A673 (cell line): ENCODE measurements around the gene ATXN3. TPM values are rescaled to one million over a fixed set of nuclear protein-coding genes. Genes with fewer than 3 reads are reported as not detected.

Source experiments
- BruUV-seq: library from RNA; stranded (reverse); fragments of 400-500 nt; replicated peaks from 2 replicates; lab custom pipeline; 2021; lab: Mats Ljungman, UMichigan
- CTCF ChIA-PET: fragments of 300-600 bp; sonication (Branson Sonifier 250); formaldehyde crosslinking; loops from one replicate; lab custom pipeline; 2022; ENCODE audit warnings: antibody characterized with exemption; lab: Charles Lee
- POLR2A ChIA-PET: fragments of 300-600 bp; sonication (Branson Sonifier 250); formaldehyde crosslinking; loops from one replicate; lab custom pipeline; 2022; ENCODE audit warnings: antibody characterized with exemption; ENCODE audit not compliant: low non-redundant PET; lab: Charles Lee
- DNase-seq: peaks from one replicate; pipeline ENCODE4 v3.0.0-alpha.2; 2015; ENCODE audit warnings: low spot score
- H3K27ac ChIP-seq: fragments of 200-600 bp; sonication (generic); 2 replicates; pipeline ENCODE4 v1.5.1; 2016; ENCODE audit warnings: mixed run types, low read depth, mild to moderate bottlenecking, mixed read lengths, antibody characterized with exemption, low read length; ENCODE audit not compliant: poor library complexity, severe bottlenecking
- H3K27me3 ChIP-seq: fragments of 200-600 bp; sonication (generic); replicated peaks from 2 replicates; pipeline ENCODE4 v1.6.1; 2017; ENCODE audit warnings: mixed run types, low read depth, mild to moderate bottlenecking, mixed read lengths, antibody characterized with exemption, low read length; ENCODE audit not compliant: insufficient read depth, poor library complexity
- H3K36me3 ChIP-seq: fragments of 200-600 bp; sonication (generic); 2 replicates; pipeline ENCODE4 v1.6.1; 2016; ENCODE audit warnings: mixed run types, mild to moderate bottlenecking, mixed read lengths, antibody characterized with exemption, low read length; ENCODE audit not compliant: insufficient read depth, poor library complexity, severe bottlenecking
- H3K4me1 ChIP-seq: fragments of 200-600 bp; sonication (generic); 2 replicates; pipeline ENCODE4 v1.6.1; 2017; ENCODE audit warnings: mixed run types, mild to moderate bottlenecking, mixed read lengths, antibody characterized with exemption, low read length; ENCODE audit not compliant: insufficient read depth, poor library complexity, severe bottlenecking
- H3K4me3 ChIP-seq: fragments of 200-600 bp; sonication (generic); 2 replicates; pipeline ENCODE4 v1.5.1; 2016; ENCODE audit warnings: low read depth, mixed run types, mild to moderate bottlenecking, mixed read lengths, low read length; ENCODE audit not compliant: poor library complexity, severe bottlenecking
- H3K9me3 ChIP-seq: fragments of 200-600 bp; sonication (generic); 2 replicates; pipeline ENCODE4 v1.6.1; 2016; ENCODE audit warnings: mixed run types, low read depth, mild to moderate bottlenecking, mixed read lengths, antibody characterized with exemption, low read length; ENCODE audit not compliant: poor library complexity, severe bottlenecking
- CTCF ChIP-seq: fragments of 300-800, 200-600 bp; sonication (generic); conservative IDR thresholded peaks from 2 replicates; pipeline ENCODE4 v1.5.1; 2017; ENCODE audit warnings: low read depth, mild to moderate bottlenecking, antibody characterized with exemption, low read length, moderate library complexity, mixed read lengths
- EZH2 ChIP-seq: fragments of 200-600 bp; sonication (generic); IDR thresholded peaks from 2 replicates; pipeline ENCODE4 v1.6.1; 2017; ENCODE audit warnings: borderline replicate concordance, low read depth, mild to moderate bottlenecking, mixed read lengths, antibody characterized with exemption, low read length; ENCODE audit not compliant: poor library complexity, severe bottlenecking
- intact Hi-C: fragments of 100-400 bp; cut with micrococcal nuclease; formaldehyde crosslinking; loops from one replicate; pipeline ENCODE4 v1.10.0; 2022; ENCODE audit not compliant: unreplicated experiment
- total RNA-seq: library from RNA; stranded (reverse); gene quantifications from 2 replicates; pipeline ENCODE4 v1.2.3, GENCODE V29; 2021

Gene ATXN3
- total RNA-seq, 1 experiment from 2014 or later: 27.3 TPM

GRCh38 chr14:92144708-92145107, 38.3 kb upstream of the ATXN3 start:
- BruUV-seq: no TSS peak
- TF ChIP-seq CTCF (no peak), EZH2 (no peak)
- no peaks in the 10 kb centered on the region for H3K9me3 ChIP-seq
- CTCF ChIA-PET: interaction anchor here (0.6 kb wide), 1 partner anchor 12 kb away, joined by 3 read pairs; no protein-coding TSS in a partner anchor
- H3K27ac ChIP-seq: no peak overlapping the region
- H3K4me3 ChIP-seq: no peak overlapping the region
- no peaks in the 10 kb centered on the region for H3K27me3 ChIP-seq
- no peak for DNase-seq
- POLR2A ChIA-PET: no interaction called here
- no peaks in the 10 kb centered on the region for H3K4me1 ChIP-seq
- H3K36me3 ChIP-seq: peaks cover 78% of the 10 kb centered on the region
- intact Hi-C loops: no loop called here

- Histone ChIP-seq H3K27me3 (no peaks in the 10 kb centered on the region), H3K4me1 (no peaks in the 10 kb centered on the region), H3K36me3 (peaks cover 79% of the 10 kb centered on the region), H3K9me3 (no peaks in the 10 kb centered on the region), H3K27ac (no peak overlapping the region), H3K4me3 (no peak overlapping the region)
- no TSS peak for BruUV-seq
- CTCF ChIA-PET: no interaction called here
- TF ChIP-seq EZH2: no peak
- TF ChIP-seq CTCF: no peak
- intact Hi-C loops: no loop called here
- no peak for DNase-seq
- POLR2A ChIA-PET: no interaction called here
Observed at GRCh38 chr14:92143962-92144361, 37.6 kb upstream of the ATXN3 start.

- ChIA-PET CTCF (no interaction called here), POLR2A (no interaction called here)
- Histone ChIP-seq H3K4me1 (no peaks in the 10 kb centered on the region), H3K27ac (no peak overlapping the region), H3K36me3 (peaks cover 81% of the 10 kb centered on the region), H3K27me3 (no peaks in the 10 kb centered on the region), H3K9me3 (no peaks in the 10 kb centered on the region), H3K4me3 (no peak overlapping the region)
- DNase-seq: no peak
- intact Hi-C loops: no loop called here
- BruUV-seq: no TSS peak
- TF ChIP-seq EZH2 (no peak), CTCF (no peak)
Observed at GRCh38 chr14:92143309-92143708, 36.9 kb upstream of the ATXN3 start.
